Measurements from ENCODE around the gene SBK3.
A peak's percentile ranks its signal among the peaks of the same experiment; 100 is the strongest.
"Not testable (repeated sequence)": the region's sequence is repeated elsewhere in the genome, so short reads cannot be mapped to it uniquely, and the experiment has no call there.

Gene SBK3

GRCh38 chr19:55539090-55539984 is 6.0 kb downstream of the SBK3 start:
- DNase-seq (ENCODE audit: low spot score): no peak

- DNase-seq (ENCODE audit: low spot score): no peak
Observed at GRCh38 chr19:55538132-55538531, 7.2 kb downstream of the SBK3 start.

GRCh38 chr19:55537741-55538111 is 7.6 kb downstream of the SBK3 start:
- DNase-seq (ENCODE audit: low spot score): peak; percentile 65

DNA sequence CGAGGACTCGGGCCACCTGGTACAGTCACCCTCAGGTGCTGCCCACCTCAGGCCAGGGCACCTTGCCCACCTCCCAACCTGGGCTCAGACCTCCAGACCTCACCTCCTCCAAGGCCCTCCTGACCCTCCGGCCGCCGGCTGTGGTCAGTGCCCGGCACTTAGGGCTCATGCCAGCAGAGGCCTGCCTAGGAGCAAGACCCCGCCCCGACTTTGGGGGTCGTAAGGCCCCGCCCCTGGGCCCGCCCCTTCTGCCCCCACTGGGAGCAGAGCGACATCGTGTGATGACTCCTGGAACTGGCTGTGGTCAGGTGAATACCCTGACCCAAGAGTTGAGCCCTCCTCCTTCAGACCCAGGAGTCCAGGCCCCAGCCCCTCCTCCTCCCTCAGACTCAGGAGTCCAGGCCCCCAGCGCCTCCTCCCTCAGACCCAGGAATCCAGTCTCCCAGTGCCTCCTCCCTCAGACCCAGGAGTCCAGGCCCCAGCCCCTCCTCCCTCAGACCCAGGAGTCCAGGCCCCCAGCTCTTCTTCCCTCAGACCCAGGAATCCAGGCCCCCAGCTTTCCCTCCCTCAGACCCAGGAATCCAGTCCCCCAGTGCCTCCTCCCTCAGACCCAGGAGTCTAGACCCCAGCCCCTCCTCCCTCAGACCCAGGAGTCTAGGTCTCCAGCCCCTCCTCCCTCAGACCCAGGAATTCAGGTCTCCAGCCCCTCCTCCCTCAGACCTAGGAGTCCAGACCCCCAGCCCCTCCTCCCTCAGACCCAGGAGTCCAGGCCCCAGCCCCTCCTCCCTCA is 8.2 kb downstream of the SBK3 start, which contains the start of gene SBK2:
Gene SBK2, minus strand, starts transcription at position 183 of the 790 bp plus-strand sequence. CDS start 839 bp downstream, outside the sequence.
- DNase-seq (ENCODE audit: low spot score): no peak

DNA sequence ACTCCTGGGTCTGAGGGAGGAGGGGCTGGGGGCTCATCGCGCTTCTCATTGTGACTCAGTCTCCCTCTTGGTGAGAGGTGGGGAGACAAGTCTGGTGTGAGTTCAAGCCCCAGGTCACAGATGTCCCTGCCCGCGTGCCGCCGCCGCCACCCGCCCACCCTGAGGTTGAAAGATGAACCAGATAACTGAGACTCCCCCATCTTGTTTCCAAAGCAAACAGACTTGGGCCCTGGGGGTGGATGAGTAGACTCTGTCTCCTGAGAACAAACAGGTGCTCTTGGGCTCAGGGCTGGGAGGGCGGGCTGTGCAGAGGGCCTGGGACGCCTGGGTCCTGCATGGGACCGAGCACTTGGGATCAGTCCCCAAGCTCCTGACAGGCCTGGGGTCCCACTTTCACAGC is 9.0 kb downstream of the SBK3 start:
- no peak for DNase-seq (ENCODE audit: low spot score)

DNA sequence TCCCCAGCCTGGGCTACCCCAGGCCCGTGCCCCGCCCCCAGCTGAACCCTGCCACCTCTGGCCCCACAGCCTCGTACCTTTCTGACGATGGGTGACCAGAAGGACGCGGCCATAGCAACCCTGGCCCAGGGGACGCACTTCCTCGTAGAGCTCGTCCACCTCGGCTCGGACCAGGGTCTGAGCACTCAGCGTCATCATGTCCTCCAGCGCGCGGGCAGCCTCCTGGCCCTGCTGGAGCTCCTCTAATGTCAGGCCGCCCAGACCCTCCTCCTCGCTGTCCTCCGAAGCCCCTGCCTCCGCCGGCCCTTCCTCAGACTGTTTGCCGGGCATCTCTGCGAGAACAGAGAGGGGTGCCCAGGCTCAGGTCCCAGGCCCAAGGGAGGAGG is 9.4 kb downstream of the SBK3 start:
- DNase-seq (ENCODE audit: low spot score): no peak

GRCh38 chr19:55535173-55535964 is 10.0 kb downstream of the SBK3 start:
- DNase-seq (ENCODE audit: low spot score): no peak

DNA sequence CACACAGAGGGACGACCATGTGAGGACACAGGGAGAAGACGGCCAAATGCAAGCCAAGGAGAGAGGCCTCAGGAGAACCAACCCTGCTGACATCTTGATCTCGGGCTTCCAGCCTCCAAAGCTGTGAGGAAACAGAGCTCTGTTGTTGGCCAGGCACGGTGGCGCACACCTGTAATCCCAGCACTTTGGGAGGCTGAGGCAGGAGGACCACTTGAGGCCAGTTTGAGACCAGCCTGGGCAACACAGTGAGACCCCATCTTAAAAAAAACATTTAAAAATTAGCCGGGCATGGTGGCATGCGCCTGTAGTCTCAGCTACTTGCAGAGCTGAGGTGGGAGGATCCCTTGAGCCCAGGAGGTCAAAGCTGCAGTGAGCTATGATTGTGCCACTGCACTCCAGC is 11.1 kb downstream of the SBK3 start:
- not testable (repeated sequence) for DNase-seq (ENCODE audit: low spot score)

DNA sequence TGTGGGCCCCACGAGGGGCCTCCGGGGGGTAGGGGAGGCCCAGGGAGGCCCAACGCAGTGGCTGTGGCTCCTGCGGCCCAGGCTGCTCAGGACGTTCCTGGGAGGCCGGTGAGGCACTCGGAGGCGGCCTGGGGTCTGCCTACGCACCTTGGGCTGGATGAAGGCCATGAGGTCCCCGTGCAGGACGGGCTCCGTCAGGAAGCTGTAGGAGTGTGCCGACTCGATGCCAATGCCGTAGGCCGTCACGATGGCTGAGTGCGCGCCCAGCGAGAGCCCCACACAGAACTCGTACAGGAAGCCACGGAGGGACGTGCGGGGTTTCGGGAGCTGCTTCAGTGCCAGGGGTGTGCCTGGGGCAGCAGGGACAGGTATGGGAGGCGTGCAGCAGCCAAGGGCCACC is 14.3 kb downstream of the SBK3 start:
- DNase-seq (ENCODE audit: low spot score): no peak

- DNase-seq (ENCODE audit: low spot score): no peak
Observed at GRCh38 chr19:55529636-55530234, 15.6 kb downstream of the SBK3 start.

DNA sequence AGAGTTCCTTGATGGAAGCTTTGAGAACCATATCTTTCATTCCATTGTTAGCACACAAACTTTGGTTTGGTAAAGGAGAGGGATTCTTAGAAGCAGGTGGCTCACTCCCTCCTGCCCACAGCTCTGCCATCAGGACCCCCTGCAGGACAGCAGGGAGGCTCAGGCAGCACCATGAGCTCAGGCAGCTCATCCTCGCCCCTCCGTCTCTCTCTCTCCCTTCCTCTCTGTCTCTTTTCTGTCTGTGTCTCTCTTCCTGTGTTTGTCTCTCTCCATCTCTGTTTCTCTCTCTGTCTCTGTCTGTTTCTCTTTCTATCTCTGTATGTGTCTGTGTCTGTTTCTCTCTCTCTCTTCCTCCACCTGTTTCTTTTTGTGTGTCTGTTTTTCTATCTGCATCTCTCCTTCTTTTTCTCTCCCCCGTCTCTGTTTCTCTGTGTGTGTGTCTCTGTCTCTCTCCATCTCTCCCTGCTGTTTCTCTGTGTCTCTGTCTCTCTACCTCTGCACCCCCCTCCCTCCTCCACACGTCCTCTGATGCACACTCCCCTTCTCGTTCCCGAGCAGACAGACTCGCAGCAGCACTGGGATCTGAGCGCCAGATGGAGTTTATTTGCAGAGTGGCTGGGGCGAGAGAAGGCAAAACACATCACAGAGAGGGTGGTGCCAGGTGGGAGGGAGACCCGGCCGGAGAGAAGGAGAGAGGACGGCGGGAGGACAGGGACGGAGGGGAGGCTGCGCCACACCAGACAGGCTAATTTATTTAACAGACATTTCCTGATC is 17.1 kb downstream of the SBK3 start:
- DNase-seq (ENCODE audit: low spot score): peak; percentile 45

GRCh38 chr19:55527197-55528029 is 17.9 kb downstream of the SBK3 start:
- no peak for DNase-seq (ENCODE audit: low spot score)

DNA sequence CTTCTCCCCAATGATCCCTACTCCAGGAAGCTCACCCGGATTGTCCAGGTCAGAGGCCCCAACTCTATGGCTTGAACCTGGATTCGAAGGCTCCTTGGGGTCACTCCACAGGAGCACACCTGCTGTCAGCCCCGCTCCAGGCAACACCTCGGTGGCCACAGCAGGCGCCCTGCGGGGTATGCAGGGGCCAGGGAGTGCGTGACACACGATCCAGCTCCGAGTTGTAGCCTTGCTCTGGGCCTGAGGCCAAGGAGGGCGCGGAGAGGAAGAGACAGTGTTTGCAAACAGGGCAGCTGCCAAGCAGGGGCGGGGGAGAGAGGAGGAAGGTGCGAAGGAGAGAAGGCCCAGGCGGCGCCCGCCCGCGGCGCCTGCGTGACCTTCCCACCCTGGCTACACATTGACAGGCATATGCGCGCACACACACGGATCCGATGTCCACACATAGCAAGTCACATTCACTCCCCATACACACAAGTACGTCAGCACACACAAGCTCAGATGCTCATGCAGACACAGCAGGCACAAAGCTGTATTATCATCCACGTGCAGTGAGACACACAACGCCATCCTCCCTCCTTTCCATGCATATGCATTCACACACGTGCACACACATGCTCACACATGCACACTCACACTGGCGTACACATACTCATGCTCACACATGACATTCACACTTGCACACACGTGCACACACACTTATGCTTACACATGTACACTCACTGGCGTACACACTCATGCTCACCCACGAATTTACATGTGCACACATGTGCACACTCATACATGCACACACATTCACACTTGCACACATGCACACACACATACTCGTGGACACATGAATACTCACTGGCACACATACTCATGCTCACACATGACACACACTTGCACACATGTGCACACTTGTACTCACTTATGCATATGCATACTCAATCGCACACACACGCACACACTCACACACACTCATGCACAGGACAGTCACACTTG is 18.8 kb downstream of the SBK3 start:
- DNase-seq (ENCODE audit: low spot score): peak; percentile 73

DNA sequence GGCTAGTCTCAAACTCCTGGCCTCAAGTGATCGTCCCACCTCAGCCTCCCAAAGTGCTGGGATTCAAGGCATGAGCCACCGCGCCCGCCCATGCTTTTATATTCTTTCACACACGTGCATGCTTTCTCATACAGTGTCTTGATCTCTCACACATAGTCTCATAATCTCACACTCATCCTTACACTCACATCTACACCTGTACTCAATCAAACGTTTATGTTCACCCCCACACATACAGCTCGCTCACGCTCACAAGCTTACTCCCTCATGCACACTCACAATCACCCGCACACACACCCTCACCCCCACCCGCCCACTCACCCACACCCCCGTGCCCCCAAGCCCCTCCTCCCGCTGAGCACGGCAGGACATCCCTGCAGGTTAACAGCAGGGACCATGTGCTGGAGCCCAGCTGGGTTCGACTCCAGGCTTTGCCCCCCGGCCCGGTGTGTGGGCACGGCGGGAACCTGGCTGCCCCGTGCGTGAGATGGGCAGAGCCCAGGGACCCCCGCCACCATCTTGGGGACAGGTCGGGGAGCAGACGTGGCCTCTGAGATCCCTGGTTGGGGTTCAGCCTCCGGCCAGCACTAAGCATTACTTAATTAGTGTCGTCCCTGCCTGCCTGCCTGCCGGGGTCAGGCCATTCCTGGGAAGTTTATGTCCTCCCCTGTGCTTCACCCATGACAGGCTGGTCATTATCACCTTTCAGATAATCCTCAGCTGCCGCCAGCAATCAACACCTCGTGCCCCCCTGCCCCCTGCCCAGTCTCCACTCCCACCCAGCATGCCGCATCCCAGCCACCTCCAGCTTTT is 19.8 kb downstream of the SBK3 start:
- DNase-seq (ENCODE audit: low spot score): no peak

GRCh38 chr19:55520691-55521292 is 24.6 kb downstream of the SBK3 start:
- no peak for DNase-seq (ENCODE audit: low spot score)

GRCh38 chr19:55519451-55520311 is 25.7 kb downstream of the SBK3 start:
- DNase-seq (ENCODE audit: low spot score): peak; percentile 63
